Mucosa of stomach (tissue), 1 donor: ENCODE data around the gene C22orf15.
A peak's percentile ranks its signal among the peaks of the same experiment; 100 is the strongest.

ENCODE experiments used
- H3K27me3 ChIP-seq: one replicate; pipeline ENCODE4 v1.7.0; 2013; ENCODE audit warnings: mild to moderate bottlenecking, low read length; ENCODE audit not compliant: control insufficient read depth, insufficient read depth
- H3K36me3 ChIP-seq: one replicate; pipeline ENCODE4 v1.7.0; 2013; ENCODE audit warnings: low read length; ENCODE audit not compliant: control insufficient read depth, insufficient read depth
- H3K4me1 ChIP-seq: one replicate; pipeline ENCODE4 v1.7.0; 2013; ENCODE audit warnings: mild to moderate bottlenecking, low read length; ENCODE audit not compliant: control insufficient read depth, insufficient read depth
- H3K4me3 ChIP-seq: one replicate; pipeline ENCODE4 v1.7.0; 2013; ENCODE audit warnings: low read length
- H3K9ac ChIP-seq: one replicate; pipeline ENCODE4 v1.7.0; 2013; ENCODE audit warnings: mild to moderate bottlenecking, low read length, moderate library complexity
- H3K9me3 ChIP-seq: one replicate; pipeline ENCODE4 v1.7.0; 2013; ENCODE audit warnings: mild to moderate bottlenecking, low read length, moderate library complexity; ENCODE audit not compliant: control insufficient read depth
- donor health status: Pancreatic carcinoma.

Gene C22orf15

GRCh38 chr22:23737696-23738095 is 25.1 kb upstream of the C22orf15 start:
- Histone ChIP-seq H3K9ac (no peak overlapping the region), H3K4me3 (no peak overlapping the region), H3K4me1 (no peaks in the 10 kb centered on the region), H3K9me3 (no peaks in the 10 kb centered on the region), H3K27me3 (no peaks in the 10 kb centered on the region), H3K36me3 (no peaks in the 10 kb centered on the region)

GRCh38 chr22:23742505-23743264 is 20.1 kb upstream of the C22orf15 start:
- no peaks in the 10 kb centered on the region for H3K9me3 ChIP-seq
- H3K27me3 ChIP-seq = no peaks in the 10 kb centered on the region
- no peak overlapping the region for H3K9ac ChIP-seq
- no peak overlapping the region for H3K4me3 ChIP-seq
- H3K36me3 ChIP-seq = peaks cover 15% of the 10 kb centered on the region
- peaks cover 10% of the 10 kb centered on the region for H3K4me1 ChIP-seq

GRCh38 chr22:23743303-23743705 is 19.5 kb upstream of the C22orf15 start:
- no peaks in the 10 kb centered on the region for H3K9me3 ChIP-seq
- no peak overlapping the region for H3K9ac ChIP-seq
- H3K4me3 ChIP-seq = no peak overlapping the region

GRCh38 chr22:23744001-23744400 is 18.8 kb upstream of the C22orf15 start:
- Histone ChIP-seq H3K9ac (no peak overlapping the region), H3K4me1 (peaks cover 10% of the 10 kb centered on the region), H3K36me3 (peaks cover 15% of the 10 kb centered on the region)

More at GRCh38 chr22:23743303-23743705, 19.5 kb upstream of the C22orf15 start:
- no peaks in the 10 kb centered on the region for H3K27me3 ChIP-seq
- H3K36me3 ChIP-seq = peaks cover 15% of the 10 kb centered on the region
- H3K4me1 ChIP-seq = peaks cover 10% of the 10 kb centered on the region

GRCh38 chr22:23744485-23744884 is 18.3 kb upstream of the C22orf15 start:
- Histone ChIP-seq H3K9ac (no peak overlapping the region), H3K4me1 (peaks cover 11% of the 10 kb centered on the region), H3K4me3 (no peak overlapping the region), H3K27me3 (no peaks in the 10 kb centered on the region), H3K9me3 (no peaks in the 10 kb centered on the region), H3K36me3 (peaks cover 15% of the 10 kb centered on the region)

More at GRCh38 chr22:23744001-23744400, 18.8 kb upstream of the C22orf15 start:
- H3K4me3 ChIP-seq = no peak overlapping the region
- no peaks in the 10 kb centered on the region for H3K27me3 ChIP-seq
- no peaks in the 10 kb centered on the region for H3K9me3 ChIP-seq

GRCh38 chr22:23745791-23746190 is 17.0 kb upstream of the C22orf15 start:
- Histone ChIP-seq H3K9me3 (no peaks in the 10 kb centered on the region), H3K4me3 (no peak overlapping the region), H3K9ac (no peak overlapping the region), H3K4me1 (peaks cover 22% of the 10 kb centered on the region), H3K27me3 (no peaks in the 10 kb centered on the region), H3K36me3 (peaks cover 15% of the 10 kb centered on the region)

- H3K9ac ChIP-seq = no peak overlapping the region
- no peaks in the 10 kb centered on the region for H3K27me3 ChIP-seq
- H3K9me3 ChIP-seq = no peaks in the 10 kb centered on the region
- H3K4me3 ChIP-seq = no peak overlapping the region
- peaks cover 1% of the 10 kb centered on the region for H3K36me3 ChIP-seq
- peaks cover 29% of the 10 kb centered on the region for H3K4me1 ChIP-seq
Measured at GRCh38 chr22:23749841-23750301, 12.9 kb upstream of the C22orf15 start.

- H3K4me1 ChIP-seq = peaks cover 29% of the 10 kb centered on the region
- H3K27me3 ChIP-seq = no peaks in the 10 kb centered on the region
- no peaks in the 10 kb centered on the region for H3K36me3 ChIP-seq
- no peaks in the 10 kb centered on the region for H3K9me3 ChIP-seq
- H3K4me3 ChIP-seq = peak overlapping the region; percentile 66
- H3K9ac ChIP-seq = peak overlapping the region; percentile 76
Measured at GRCh38 chr22:23750367-23750713, 12.4 kb upstream of the C22orf15 start.

- Histone ChIP-seq H3K4me1 (peaks cover 24% of the 10 kb centered on the region), H3K36me3 (no peaks in the 10 kb centered on the region), H3K27me3 (no peaks in the 10 kb centered on the region), H3K9ac (peak within 1 kb of the TSS; percentile 94), H3K4me3 (peak within 1 kb of the TSS; percentile 66), H3K9me3 (no peaks in the 10 kb centered on the region)
Measured at GRCh38 chr22:23750714-23751440, 11.9 kb upstream of the C22orf15 start, which contains the start of gene ZNF70. Gene ZNF70, minus strand, starts transcription at chr22:23751112. Its CDS starts 5,972 bp downstream, at chr22:23745140.

GRCh38 chr22:23751441-23751996 is 11.3 kb upstream of the C22orf15 start:
- no peaks in the 10 kb centered on the region for H3K9me3 ChIP-seq
- no peaks in the 10 kb centered on the region for H3K27me3 ChIP-seq
- H3K36me3 ChIP-seq = no peaks in the 10 kb centered on the region
- H3K4me3 ChIP-seq = peak overlapping the region; percentile 66
- peaks cover 18% of the 10 kb centered on the region for H3K4me1 ChIP-seq
- peak overlapping the region; percentile 94 for H3K9ac ChIP-seq

- H3K4me1 ChIP-seq = peaks cover 18% of the 10 kb centered on the region
- H3K27me3 ChIP-seq = no peaks in the 10 kb centered on the region
- H3K9me3 ChIP-seq = no peaks in the 10 kb centered on the region
- no peaks in the 10 kb centered on the region for H3K36me3 ChIP-seq
- no peak overlapping the region for H3K9ac ChIP-seq
- no peak overlapping the region for H3K4me3 ChIP-seq
Measured at GRCh38 chr22:23752090-23752691, 10.6 kb upstream of the C22orf15 start.
